Measurements from ENCODE around the gene RIPK3. TPM values are rescaled to one million over a fixed set of nuclear protein-coding genes. Genes with fewer than 3 reads are reported as not detected.
A peak's percentile ranks its signal among the peaks of the same experiment; 100 is the strongest.

RIPK3 gene
- total and polyA plus RNA-seq, 8 donors: 6.4 to 42.6 (median 13.5) TPM

GRCh38 chr14:24337824-24338175 is 2.0 kb downstream of the RIPK3 start:
- Histone ChIP-seq H3K9me3 (no peaks in the 10 kb centered on the region), H3K27ac (no peak overlapping the region), H3K4me1 (peaks cover 33 to 70% (median 41%) of the 10 kb centered on the region in 4 donors), H3K4me3 (peak overlapping the region in 1 of 4 donors; percentile 59), H3K36me3 (peaks cover 4 to 31% (median 18%) of the 10 kb centered on the region in 4 donors), H3K27me3 (peaks cover 0 to 29% (median 8%) of the 10 kb centered on the region in 3 donors)
- WGBS, 5 donors: 88 to 95% (median 94%) methylated on average over 8 of the region's 8 CpGs
- TF ChIP-seq POLR2AphosphoS5 (IDR thresholded peaks at IDR 0.05): no peak
- TF ChIP-seq POLR2A (IDR thresholded peaks at IDR 0.05): no peak
- no peak for TF ChIP-seq EP300 (IDR thresholded peaks at IDR 0.05)
- TF ChIP-seq CTCF (IDR thresholded peaks at IDR 0.05): no peak
- intact Hi-C loops (cut with DNase I; ENCODE audit: low total_unique reads): no loop called here
- DNase-seq: no peak

- intact Hi-C loops (cut with DNase I; ENCODE audit: low total_unique reads): no loop called here
- Histone ChIP-seq H3K9me3 (no peaks in the 10 kb centered on the region), H3K4me1 (peaks cover 38 to 75% (median 46%) of the 10 kb centered on the region in 4 donors), H3K27ac (no peak overlapping the region), H3K27me3 (peaks cover 0 to 29% (median 8%) of the 10 kb centered on the region in 3 donors), H3K4me3 (no peak overlapping the region), H3K36me3 (peaks cover 4 to 31% (median 18%) of the 10 kb centered on the region in 4 donors)
- 80 to 94% (median 89%) methylated on average over 3 to 7 of the region's 7 CpGs for WGBS, 5 donors
- DNase-seq: no peak
- TF ChIP-seq CTCF (IDR thresholded peaks at IDR 0.05) (no peak), POLR2A (IDR thresholded peaks at IDR 0.05) (no peak), POLR2AphosphoS5 (IDR thresholded peaks at IDR 0.05) (no peak), EP300 (IDR thresholded peaks at IDR 0.05) (no peak)
Measured at GRCh38 chr14:24337144-24337823, 2.5 kb downstream of the RIPK3 start.

DNA sequence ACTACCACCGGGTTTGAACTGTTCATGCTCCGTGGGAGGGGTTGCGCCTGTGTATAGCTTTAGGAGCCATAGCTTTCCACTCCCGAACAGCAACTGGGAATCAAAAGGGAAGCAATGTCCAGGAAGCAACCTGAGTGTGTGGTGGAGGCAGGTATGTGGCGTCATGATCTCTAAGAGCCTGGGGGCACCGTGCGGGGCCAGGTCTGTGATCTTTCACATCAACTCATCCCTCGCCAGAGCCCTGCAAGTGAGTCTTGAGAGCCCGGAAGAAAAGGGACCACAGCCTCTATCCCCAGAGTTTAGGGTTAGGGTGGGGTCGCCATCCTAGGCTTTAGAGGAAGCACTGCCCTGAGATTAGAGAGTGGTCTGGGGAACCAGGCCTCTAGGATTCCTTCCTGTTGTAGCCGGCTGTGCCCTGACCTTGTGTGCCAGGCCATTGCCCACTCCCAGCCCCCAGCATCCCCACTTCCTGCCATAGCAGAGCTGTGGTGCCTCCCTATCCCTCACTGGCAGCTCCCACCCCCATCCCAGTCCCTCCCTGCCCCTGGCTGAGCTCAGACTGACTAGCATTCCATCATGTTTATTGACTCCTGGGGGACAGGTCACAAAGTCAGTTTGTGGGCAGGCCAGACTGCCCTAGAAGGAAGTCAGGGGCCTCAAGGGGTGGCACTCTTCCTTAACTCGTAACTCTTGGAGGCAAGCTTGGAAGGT is 4.2 kb downstream of the RIPK3 start:
- Histone ChIP-seq H3K36me3 (peaks cover 4 to 31% (median 18%) of the 10 kb centered on the region in 4 donors), H3K4me3 (peak overlapping the region in 3 of 4 donors; percentile 38 to 54 (median 42)), H3K9me3 (no peaks in the 10 kb centered on the region), H3K27me3 (peaks cover 0 to 29% (median 8%) of the 10 kb centered on the region in 3 donors), H3K4me1 (peaks cover 46 to 86% (median 55%) of the 10 kb centered on the region in 4 donors), H3K27ac (peak overlapping the region in 4 of 5 donors; percentile 67 to 81 (median 72))
- WGBS, 5 donors: 76 to 80% (median 77%) methylated on average over 12 of the region's 12 CpGs
- TF ChIP-seq EP300 (IDR thresholded peaks at IDR 0.05) (no peak), CTCF (IDR thresholded peaks at IDR 0.05) (no peak), POLR2AphosphoS5 (IDR thresholded peaks at IDR 0.05) (no peak), POLR2A (IDR thresholded peaks at IDR 0.05) (no peak)
- intact Hi-C loops (cut with DNase I; ENCODE audit: low total_unique reads): no loop called here
- no peak for DNase-seq

DNA sequence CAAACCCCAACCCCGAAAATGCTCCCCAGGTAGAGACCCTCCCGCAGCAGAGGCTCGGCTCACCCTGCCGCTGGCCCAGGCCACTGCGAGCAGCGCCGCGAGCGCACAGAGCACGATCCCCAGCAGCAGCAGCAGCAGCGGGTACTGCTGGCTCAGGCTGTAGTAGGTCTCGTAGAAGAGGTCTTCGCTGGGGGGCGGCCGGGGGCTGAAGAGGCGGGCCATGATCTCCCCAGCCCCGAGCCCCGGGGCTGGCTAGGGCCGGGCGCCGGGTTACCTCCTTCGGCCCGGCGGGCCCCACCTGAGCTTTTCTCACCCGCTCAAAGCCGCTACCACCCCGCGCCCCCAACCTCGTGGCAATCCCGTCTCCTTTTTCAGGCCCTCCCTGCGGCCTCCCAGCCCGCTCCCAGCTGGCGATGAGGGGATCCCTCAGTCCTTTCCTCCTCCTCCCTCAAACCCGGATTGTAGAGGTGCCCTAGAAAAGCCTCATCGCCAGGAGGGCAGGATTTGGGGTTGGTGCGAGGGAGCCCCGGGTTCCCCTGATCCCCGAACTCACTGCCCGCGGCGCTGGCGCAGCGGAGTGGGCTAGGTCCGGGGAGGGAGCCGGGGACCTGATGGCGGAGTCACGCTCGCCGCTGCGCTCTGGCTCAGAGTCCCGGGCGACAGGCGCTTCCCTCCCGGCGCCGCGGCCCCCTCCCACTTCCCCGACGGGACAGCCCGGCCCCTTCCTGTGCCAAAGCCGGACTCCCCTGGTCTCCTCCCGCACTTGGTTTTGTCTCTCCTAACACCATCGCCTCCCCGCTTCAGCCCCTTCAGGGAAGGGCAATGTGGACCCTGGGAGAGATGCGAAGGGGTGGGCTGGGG is 5.1 kb downstream of the RIPK3 start, which contains the start of gene ADCY4:
Gene ADCY4, minus strand, starts transcription at position 641 of the 861 bp plus-strand sequence. Its CDS starts 419 bp downstream, at position 222.
- peaks cover 46 to 85% (median 55%) of the 10 kb centered on the region in 4 donors for H3K4me1 ChIP-seq
- H3K36me3 ChIP-seq: peaks cover 4 to 31% (median 18%) of the 10 kb centered on the region in 4 donors
- H3K4me3 ChIP-seq: peak within 1 kb of the TSS; percentile 38 to 54 (median 41)
- WGBS, 5 donors: 10 to 17% (median 13%) methylated on average over 37 to 65 of the region's 65 CpGs
- no peak for TF ChIP-seq POLR2A (IDR thresholded peaks at IDR 0.05)
- peak in 2 of 3 donors; percentile 33 to 44 for TF ChIP-seq POLR2AphosphoS5 (IDR thresholded peaks at IDR 0.05)
- H3K9me3 ChIP-seq: no peaks in the 10 kb centered on the region
- intact Hi-C loops (cut with DNase I; ENCODE audit: low total_unique reads): loop anchor here (5.0 kb wide), 1 partner anchor 98 kb away; no protein-coding TSS in a partner anchor
- H3K27me3 ChIP-seq: peaks cover 0 to 29% (median 8%) of the 10 kb centered on the region in 3 donors
- peak in 1 of 2 donors; percentile 58 for DNase-seq
- H3K27ac ChIP-seq: peak within 1 kb of the TSS; percentile 42 to 81 (median 68)
